Common myeloid progenitor, CD34-positive (primary cell): ENCODE data around the gene EXOC6.

Experiments used
- CTCF ChIA-PET: fragments of 350-600 bp; sonication (Branson Sonifier 250); formaldehyde crosslinking; loops from one replicate; lab custom pipeline; 2021; ENCODE audit warnings: antibody characterized with exemption; lab: Charles Lee
- POLR2A ChIA-PET: fragments of 350-600 bp; sonication (Branson Sonifier 250); formaldehyde crosslinking; loops from one replicate; lab custom pipeline; 2021; ENCODE audit warnings: antibody characterized with exemption; lab: Charles Lee
- DNase-seq, 3 donors: peaks; one replicate each; pipeline versions ENCODE4 v3.0.0 to v3.0.0-alpha.2; 2013
- H3K27ac ChIP-seq, 2 experiments: 1 replicate in 1 of 2; 2 replicates in 1 of 2; pipeline ENCODE4 v1.7.0; 2013; ENCODE audit warnings: inconsistent platforms in 2 of 2, low read length in 2 of 2, mild to moderate bottlenecking in 2 of 2, low read depth in 1 of 2, moderate library complexity in 1 of 2; ENCODE audit not compliant: severe bottlenecking in 2 of 2, insufficient read depth in 1 of 2, poor library complexity in 1 of 2
- H3K27me3 ChIP-seq, 5 experiments: replicated peaks in 2 of 5; 1 replicate in 3 of 5; 2 replicates in 2 of 5; pipeline versions ENCODE4 v1.6.1 to v1.7.0; 2013; ENCODE audit warnings: low read length in 4 of 5, mild to moderate bottlenecking in 2 of 5, moderate library complexity in 2 of 5, inconsistent platforms in 1 of 5; ENCODE audit not compliant: insufficient read depth in 5 of 5, control insufficient read depth in 4 of 5
- H3K36me3 ChIP-seq, 4 experiments: 1 replicate in 2 of 4; 2 replicates in 2 of 4; pipeline versions ENCODE4 v1.6.1 to v1.7.0; 2013; ENCODE audit warnings: low read length in 3 of 4, control low read depth in 1 of 4, mild to moderate bottlenecking in 1 of 4; ENCODE audit not compliant: control insufficient read depth in 4 of 4, insufficient read depth in 4 of 4
- H3K4me1 ChIP-seq, 4 experiments: 1 replicate in 3 of 4; 2 replicates in 1 of 4; pipeline versions ENCODE4 v1.6.1 to v1.7.1; 2013; ENCODE audit warnings: low read length in 3 of 4, mild to moderate bottlenecking in 3 of 4, control low read depth in 1 of 4, inconsistent platforms in 1 of 4, moderate library complexity in 1 of 4; ENCODE audit not compliant: control insufficient read depth in 4 of 4, insufficient read depth in 4 of 4; ENCODE audit errors: control extremely low read depth in 1 of 4
- H3K4me3 ChIP-seq, 7 experiments: 1 replicate in 4 of 7; 2 replicates in 3 of 7; pipeline versions ENCODE4 v1.5.1 to v1.7.0; 2013; ENCODE audit warnings: mild to moderate bottlenecking in 7 of 7, low read length in 6 of 7, moderate library complexity in 6 of 7, inconsistent platforms in 2 of 7, low read depth in 2 of 7, control low read depth in 1 of 7; ENCODE audit not compliant: insufficient read depth in 4 of 7, control insufficient read depth in 1 of 7; ENCODE audit errors: extremely low read depth in 1 of 7
- H3K9me3 ChIP-seq, 5 experiments: 1 replicate in 4 of 5; 2 replicates in 1 of 5; pipeline versions ENCODE4 v1.6.1 to v1.7.1; 2013; ENCODE audit warnings: low read length in 4 of 5, mild to moderate bottlenecking in 2 of 5, inconsistent platforms in 1 of 5, low read depth in 1 of 5, moderate library complexity in 1 of 5; ENCODE audit not compliant: control insufficient read depth in 4 of 5, insufficient read depth in 2 of 5; ENCODE audit errors: control extremely low read depth in 1 of 5
- WGBS: methylation state at CpG from one replicate; pipeline ENCODE4 v1.1.5; 2013; ENCODE audit not compliant: insufficient coverage; 5-methylcytosine and 5-hydroxymethylcytosine counted together

The EXOC6 gene

DNA sequence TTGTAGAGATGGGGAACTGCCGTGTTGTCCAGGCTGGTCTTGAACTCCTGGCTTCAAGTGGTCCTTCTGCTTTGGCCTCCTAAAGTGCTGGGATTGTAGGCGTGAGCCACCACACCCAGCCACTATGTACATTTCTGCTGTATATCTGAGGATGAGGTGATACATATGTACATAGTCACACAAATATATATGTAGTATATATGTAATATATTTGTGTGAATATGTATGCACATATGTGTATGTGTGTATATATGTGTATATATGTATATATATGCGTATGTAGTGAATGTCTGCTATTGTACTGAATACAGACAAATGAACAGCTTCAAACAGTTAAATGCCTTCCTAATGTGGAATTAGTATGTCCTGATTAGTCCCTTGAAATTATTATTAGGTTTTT lies 70.3 kb downstream of the EXOC6 start:
- no peaks in the 10 kb centered on the region for H3K4me1 ChIP-seq
- H3K36me3 ChIP-seq = peaks cover 15 to 37% (median 21%) of the 10 kb centered on the region in 4 experiments
- DNase-seq = no peak
- H3K4me3 ChIP-seq = no peak overlapping the region
- H3K27ac ChIP-seq = no peak overlapping the region
- WGBS = no CpG with 5 or more reads among the region's 3 CpGs
- CTCF ChIA-PET = interaction anchor here (0.7 to 1.3 kb wide), 2 partner anchors 11 to 161 kb away, joined by 3 to 7 read pairs; no protein-coding TSS in a partner anchor
- no peaks in the 10 kb centered on the region for H3K27me3 ChIP-seq
- peaks cover 0 to 13% (median 5%) of the 10 kb centered on the region in 5 experiments for H3K9me3 ChIP-seq
- POLR2A ChIA-PET = no interaction called here

DNA sequence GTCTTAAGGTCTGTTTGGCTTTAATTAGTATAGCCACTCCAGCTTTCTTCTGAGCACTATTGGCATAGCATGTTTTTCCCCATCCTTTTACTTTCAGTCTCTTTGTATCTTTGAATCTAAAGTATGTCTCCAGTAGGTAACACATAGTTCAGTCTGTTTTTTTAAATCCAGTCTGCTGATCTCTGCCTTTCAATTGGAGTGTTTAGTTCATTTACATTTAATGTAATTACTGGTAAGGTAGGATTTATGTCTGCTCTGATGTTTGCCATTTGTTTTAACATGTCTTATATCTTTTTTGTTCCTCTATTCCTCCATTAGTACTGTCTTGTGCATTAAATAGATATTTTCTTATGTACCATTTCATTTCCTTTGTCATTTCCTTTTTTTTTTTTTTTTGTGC lies 72.5 kb downstream of the EXOC6 start:
- Histone ChIP-seq H3K4me3 (no peak overlapping the region), H3K27me3 (no peaks in the 10 kb centered on the region), H3K4me1 (no peaks in the 10 kb centered on the region), H3K27ac (no peak overlapping the region), H3K9me3 (peaks cover 0 to 13% (median 5%) of the 10 kb centered on the region in 5 experiments), H3K36me3 (peaks cover 16 to 39% (median 18%) of the 10 kb centered on the region in 4 experiments)
- POLR2A ChIA-PET = no interaction called here
- CTCF ChIA-PET = interaction anchor here (2.1 kb wide), 1 partner anchor 18 kb away, joined by 4 read pairs; no protein-coding TSS in a partner anchor
- peak in 1 of 3 donors; percentile 1 for DNase-seq

DNA sequence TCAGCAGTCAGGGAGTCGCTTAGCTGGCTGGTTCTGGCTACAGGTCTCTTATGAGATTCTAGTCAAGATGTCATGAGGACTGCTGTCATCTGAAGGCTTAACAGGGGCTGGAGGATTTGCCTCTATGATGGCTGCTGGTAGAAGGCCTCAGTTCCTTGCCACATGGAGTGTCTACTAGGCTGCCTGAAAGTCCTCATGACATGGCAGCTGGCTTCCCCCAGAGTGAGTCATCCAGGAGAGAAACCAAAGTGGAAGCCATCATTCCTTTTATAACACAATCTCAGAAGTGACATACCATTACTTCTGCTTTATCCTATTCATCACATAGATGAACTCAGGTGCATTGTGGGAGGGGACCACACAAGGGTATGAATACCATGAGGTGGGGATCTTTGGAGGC lies 75.1 kb downstream of the EXOC6 start:
- DNase-seq = peak in 2 of 3 donors; percentile 5 to 7
- POLR2A ChIA-PET = no interaction called here
- H3K27me3 ChIP-seq = no peaks in the 10 kb centered on the region
- 100% methylated on average over 1 of the region's 1 CpG for WGBS
- no peaks in the 10 kb centered on the region for H3K4me1 ChIP-seq
- CTCF ChIA-PET = interaction anchor here (1.0 to 1.1 kb wide), 2 partner anchors 10 to 40 kb away, joined by 4 to 5 read pairs; no protein-coding TSS in a partner anchor
- H3K27ac ChIP-seq = no peak overlapping the region
- H3K36me3 ChIP-seq = peaks cover 13 to 43% (median 24%) of the 10 kb centered on the region in 4 experiments
- H3K4me3 ChIP-seq = no peak overlapping the region
- H3K9me3 ChIP-seq = peaks cover 0 to 13% (median 5%) of the 10 kb centered on the region in 5 experiments

DNA sequence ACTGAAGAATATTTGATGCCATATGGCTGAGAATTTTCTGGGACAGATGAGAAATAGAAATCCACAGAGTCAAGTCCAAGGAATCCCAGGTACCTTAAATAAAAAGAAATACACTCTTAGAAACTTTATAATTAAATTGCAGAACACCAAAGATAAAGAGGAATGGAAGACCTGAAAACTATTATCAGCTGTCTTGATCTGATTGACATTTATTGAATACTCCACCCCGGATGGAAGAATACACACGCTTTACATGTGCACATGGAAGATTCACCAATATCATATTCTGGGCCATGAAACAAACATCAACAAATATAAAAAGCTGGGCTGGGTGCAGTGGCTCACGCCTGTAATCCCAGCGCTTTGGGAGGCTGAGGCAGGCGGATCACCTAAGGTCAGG lies 81.6 kb downstream of the EXOC6 start:
- no CpG with 5 or more reads among the region's 5 CpGs for WGBS
- H3K36me3 ChIP-seq = peaks cover 17 to 34% (median 27%) of the 10 kb centered on the region in 4 experiments
- no peaks in the 10 kb centered on the region for H3K27me3 ChIP-seq
- ChIA-PET POLR2A (no interaction called here), CTCF (interaction anchor here (0.9 to 2.4 kb wide), 2 partner anchors 10 to 12 kb away, joined by 3 to 7 read pairs; no protein-coding TSS in a partner anchor)
- H3K9me3 ChIP-seq = peaks cover 3 to 14% (median 9%) of the 10 kb centered on the region in 5 experiments
- DNase-seq = no peak
- H3K4me3 ChIP-seq = no peak overlapping the region
- no peak overlapping the region for H3K27ac ChIP-seq
- H3K4me1 ChIP-seq = no peaks in the 10 kb centered on the region

DNA sequence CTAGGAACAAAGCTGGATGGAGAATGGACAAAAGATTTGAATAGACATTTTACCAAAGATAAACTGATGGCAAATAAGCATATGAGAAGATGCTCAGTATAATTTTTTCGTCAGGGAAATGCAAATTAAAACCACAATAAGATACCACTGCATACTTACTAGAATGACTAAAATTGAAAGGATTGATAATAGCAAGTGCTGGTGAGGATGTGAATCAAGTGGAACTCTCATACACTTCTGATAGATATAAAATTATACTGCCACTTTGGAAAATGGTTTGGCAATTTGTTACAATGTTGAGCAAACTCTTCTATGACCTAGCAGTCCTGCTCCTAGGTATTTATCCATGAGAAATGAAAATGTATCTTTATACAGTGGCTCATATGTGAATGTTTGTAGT lies 83.3 kb downstream of the EXOC6 start:
- DNase-seq = no peak
- POLR2A ChIA-PET = no interaction called here
- peaks cover 17 to 34% (median 26%) of the 10 kb centered on the region in 4 experiments for H3K36me3 ChIP-seq
- H3K4me1 ChIP-seq = no peaks in the 10 kb centered on the region
- no peak overlapping the region for H3K4me3 ChIP-seq
- no peaks in the 10 kb centered on the region for H3K27me3 ChIP-seq
- H3K27ac ChIP-seq = no peak overlapping the region
- no CpG with 5 or more reads among the region's 1 CpG for WGBS
- peaks cover 3 to 14% (median 9%) of the 10 kb centered on the region in 5 experiments for H3K9me3 ChIP-seq
- CTCF ChIA-PET = interaction anchor here (1.5 kb wide), 1 partner anchor 8 kb away, joined by 3 read pairs; no protein-coding TSS in a partner anchor

DNA sequence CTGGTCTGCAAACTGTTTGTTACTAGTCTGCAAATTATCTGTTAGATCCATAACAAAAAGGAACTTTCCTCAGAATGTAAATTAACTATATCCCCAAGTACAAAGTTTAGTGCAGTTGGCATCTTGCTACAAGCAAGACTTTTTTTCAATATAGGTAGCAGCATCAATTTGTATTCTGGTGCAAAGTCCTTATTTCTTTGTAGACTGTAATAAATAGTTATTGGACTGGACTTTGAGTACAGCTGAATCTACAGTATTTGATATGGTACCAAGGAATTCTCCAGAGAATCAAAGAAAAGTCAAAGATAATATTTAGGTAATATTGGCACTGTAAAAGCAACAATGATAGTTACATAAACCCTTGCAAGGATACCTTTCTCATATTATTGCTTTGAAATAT lies 89.6 kb downstream of the EXOC6 start:
- ChIA-PET POLR2A (no interaction called here), CTCF (no interaction called here)
- no peak for DNase-seq
- no peaks in the 10 kb centered on the region for H3K4me1 ChIP-seq
- H3K4me3 ChIP-seq = no peak overlapping the region
- H3K27me3 ChIP-seq = no peaks in the 10 kb centered on the region
- peaks cover 0 to 18% (median 11%) of the 10 kb centered on the region in 4 experiments for H3K36me3 ChIP-seq
- no peaks in the 10 kb centered on the region for H3K9me3 ChIP-seq
- H3K27ac ChIP-seq = no peak overlapping the region

DNA sequence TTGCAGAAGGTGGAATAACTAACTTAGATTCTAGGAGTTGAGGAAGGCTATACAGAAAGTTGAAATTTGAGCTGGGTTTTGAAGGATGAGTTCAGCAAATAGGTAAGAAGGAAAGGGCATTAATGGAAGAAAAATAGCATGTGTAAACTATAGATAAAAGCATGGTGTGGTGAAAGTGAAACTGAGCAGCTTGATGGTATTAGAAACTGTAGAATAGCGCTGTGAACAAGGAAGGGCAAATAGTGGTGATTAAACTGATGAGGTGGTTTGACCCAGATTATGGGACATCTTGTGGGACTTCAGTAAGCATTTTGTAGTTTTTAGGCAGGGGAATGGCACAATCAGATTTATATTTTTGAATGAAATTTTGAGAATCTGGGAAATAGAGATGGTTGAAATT lies 90.5 kb downstream of the EXOC6 start:
- Histone ChIP-seq H3K27me3 (no peaks in the 10 kb centered on the region), H3K9me3 (peaks cover 0 to 2% (median 0%) of the 10 kb centered on the region in 5 experiments), H3K4me1 (no peaks in the 10 kb centered on the region), H3K27ac (no peak overlapping the region), H3K36me3 (peaks cover 0 to 23% (median 13%) of the 10 kb centered on the region in 4 experiments), H3K4me3 (no peak overlapping the region)
- DNase-seq = peak in 2 of 3 donors; percentile 13 to 35
- ChIA-PET POLR2A (interaction anchor here (1.0 kb wide), 1 partner anchor 26 kb away, joined by 3 read pairs; no protein-coding TSS in a partner anchor), CTCF (interaction anchor here (1.2 to 1.4 kb wide), 3 partner anchors 8 to 113 kb away, joined by 3 to 4 read pairs (median 4); no protein-coding TSS in a partner anchor)
- WGBS = 86% methylated on average over 1 of the region's 1 CpG
